ENCODE results near the gene SASH3. TPM values are rescaled to one million over a fixed set of nuclear protein-coding genes. Genes with fewer than 3 reads are reported as not detected.
A peak's percentile ranks its signal among the peaks of the same experiment; 100 is the strongest.

Gene SASH3
- total RNA-seq, 6 experiments from 2014 or later, result 1.7 to 5.7 (median 3.3) TPM

DNA sequence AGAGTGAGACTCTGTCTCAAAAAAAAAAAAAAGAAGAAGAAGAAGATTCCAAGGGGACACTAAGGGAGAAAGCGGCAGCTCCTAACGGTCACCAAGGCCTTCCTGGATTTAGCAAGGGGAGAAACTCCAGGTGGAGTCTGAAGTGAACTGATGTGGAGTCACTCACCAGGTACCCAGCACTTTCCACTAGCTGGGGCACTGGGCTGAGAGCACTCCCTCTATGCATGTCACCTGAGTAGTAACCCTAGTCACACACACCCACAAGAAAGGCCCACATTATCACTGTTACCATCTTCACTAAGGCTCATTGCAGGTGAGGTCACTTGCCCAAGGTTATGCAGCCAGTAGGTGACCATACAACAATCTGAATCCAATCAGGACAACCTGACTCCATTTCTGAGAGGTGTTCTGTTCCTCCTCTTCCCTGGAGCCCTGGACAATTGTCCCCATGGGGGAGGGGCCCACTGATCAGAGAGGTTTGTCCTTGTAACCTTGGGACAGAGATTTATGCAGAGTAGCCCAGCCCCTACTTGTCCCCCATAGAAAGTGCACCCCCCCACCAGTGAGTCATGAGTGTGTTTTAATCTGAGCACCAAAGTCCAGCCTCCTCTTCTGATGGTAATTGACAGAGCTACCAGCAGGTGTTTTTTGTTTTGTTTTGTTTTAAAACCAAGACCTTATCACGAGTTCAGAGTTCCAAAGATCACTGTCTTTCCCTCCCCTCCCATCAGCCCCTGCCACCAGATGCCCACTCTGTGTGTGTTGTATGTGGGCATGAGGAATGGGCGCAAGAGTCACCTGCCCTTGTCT is 5.9 kb upstream of the SASH3 start:
- H3K4me1 ChIP-seq, result no peaks in the 10 kb centered on the region
- TF ChIP-seq POLR2A (IDR thresholded peaks at IDR 0.05), result no peak
- TF ChIP-seq CTCF (IDR thresholded peaks at IDR 0.05), result peak in 1 of 4 donors; percentile 8
- no peak overlapping the region for H3K4me3 ChIP-seq
- no peak for DNase-seq
- peak overlapping the region in 2 of 3 donors; percentile 16 to 28 for H3K27ac ChIP-seq
- no peaks in the 10 kb centered on the region for H3K9me3 ChIP-seq
- WGBS (ENCODE audit: insufficient coverage, low coverage, low lambda C conversion rate, missing lambda C conversion rate), result 43% methylated on average over 2 of the region's 4 CpGs
- intact Hi-C loops (cut with DNase I), result no loop called here
- no peaks in the 10 kb centered on the region for H3K27me3 ChIP-seq
- peak; percentile 15 to 68 (median 34) for ATAC-seq
- no peaks in the 10 kb centered on the region for H3K36me3 ChIP-seq

GRCh38 chrX:129777218-129778030 is 2.3 kb upstream of the SASH3 start:
- Histone ChIP-seq H3K36me3 (no peaks in the 10 kb centered on the region), H3K4me3 (peak overlapping the region in 2 of 3 donors; percentile 18 to 22), H3K27me3 (no peaks in the 10 kb centered on the region), H3K4me1 (no peaks in the 10 kb centered on the region), H3K9me3 (no peaks in the 10 kb centered on the region), H3K27ac (peak overlapping the region; percentile 44 to 66 (median 60))
- intact Hi-C loops (cut with DNase I), result no loop called here
- 50% methylated on average over 10 of the region's 30 CpGs for WGBS (ENCODE audit: insufficient coverage, low coverage, low lambda C conversion rate, missing lambda C conversion rate)
- DNase-seq (peak; percentile 62 to 80 (median 70)), ATAC-seq (peak; percentile 62 to 89 (median 65))
- TF ChIP-seq CTCF (IDR thresholded peaks at IDR 0.05), result no peak
- TF ChIP-seq POLR2A (IDR thresholded peaks at IDR 0.05), result peak; percentile 29

- Histone ChIP-seq H3K36me3 (no peaks in the 10 kb centered on the region), H3K9me3 (no peaks in the 10 kb centered on the region), H3K4me1 (no peaks in the 10 kb centered on the region), H3K27me3 (no peaks in the 10 kb centered on the region), H3K27ac (no peak overlapping the region), H3K4me3 (no peak overlapping the region)
- intact Hi-C loops (cut with DNase I), result no loop called here
- TF ChIP-seq POLR2A (IDR thresholded peaks at IDR 0.05), result no peak
- TF ChIP-seq CTCF (IDR thresholded peaks at IDR 0.05), result no peak
- ATAC-seq (no peak), DNase-seq (peak in 1 of 3 donors; percentile 9)
- WGBS (ENCODE audit: insufficient coverage, low coverage, low lambda C conversion rate, missing lambda C conversion rate), result 63% methylated on average over 3 of the region's 7 CpGs
Observed at GRCh38 chrX:129779086-129779672, 570 bp upstream of the SASH3 start.

- WGBS (ENCODE audit: insufficient coverage, low coverage, low lambda C conversion rate, missing lambda C conversion rate), result 59% methylated on average over 6 of the region's 6 CpGs
- Histone ChIP-seq H3K4me3 (peak overlapping the region in 2 of 3 donors; percentile 14 to 29), H3K36me3 (no peaks in the 10 kb centered on the region), H3K4me1 (no peaks in the 10 kb centered on the region), H3K27ac (no peak overlapping the region), H3K9me3 (no peaks in the 10 kb centered on the region), H3K27me3 (no peaks in the 10 kb centered on the region)
- DNase-seq, result peak in 1 of 3 donors; percentile 31
- no peak for ATAC-seq
- intact Hi-C loops (cut with DNase I), result no loop called here
- TF ChIP-seq CTCF (IDR thresholded peaks at IDR 0.05) (no peak), POLR2A (IDR thresholded peaks at IDR 0.05) (no peak)
Observed at GRCh38 chrX:129780441-129781105, 824 bp downstream of the SASH3 start.
